T47D (cell line): Measurements from ENCODE around the gene PCCA.
"Not testable (repeated sequence)": the region's sequence is repeated elsewhere in the genome, so short reads cannot be mapped to it uniquely, and the experiment has no call there.

ENCODE experiments used
- DNase-seq, 2 experiments: peaks; one replicate each; pipeline versions ENCODE4 v3.0.0 to v3.0.0-alpha.2; 2011 to 2012; ENCODE audit warnings: low read depth in 1 of 2, low spot score in 1 of 2
- JUND ChIP-seq: IDR thresholded peaks from 2 replicates; pipeline ENCODE4 v1.6.1; 2012; ENCODE audit warnings: low read depth
- in situ Hi-C: cut with HindIII; loops from 2 replicates; pipeline ENCODE4 v1.10.0; 2016; ENCODE audit warnings: low sequenced_read_pairs, low pct_unique_long_range_greater_than_20kb

The PCCA gene

GRCh38 chr13:100130092-100130491 is 41.2 kb downstream of the PCCA start:
- TF ChIP-seq JUND = no peak
- DNase-seq = no peak
- in situ Hi-C loops = no loop called here

DNA sequence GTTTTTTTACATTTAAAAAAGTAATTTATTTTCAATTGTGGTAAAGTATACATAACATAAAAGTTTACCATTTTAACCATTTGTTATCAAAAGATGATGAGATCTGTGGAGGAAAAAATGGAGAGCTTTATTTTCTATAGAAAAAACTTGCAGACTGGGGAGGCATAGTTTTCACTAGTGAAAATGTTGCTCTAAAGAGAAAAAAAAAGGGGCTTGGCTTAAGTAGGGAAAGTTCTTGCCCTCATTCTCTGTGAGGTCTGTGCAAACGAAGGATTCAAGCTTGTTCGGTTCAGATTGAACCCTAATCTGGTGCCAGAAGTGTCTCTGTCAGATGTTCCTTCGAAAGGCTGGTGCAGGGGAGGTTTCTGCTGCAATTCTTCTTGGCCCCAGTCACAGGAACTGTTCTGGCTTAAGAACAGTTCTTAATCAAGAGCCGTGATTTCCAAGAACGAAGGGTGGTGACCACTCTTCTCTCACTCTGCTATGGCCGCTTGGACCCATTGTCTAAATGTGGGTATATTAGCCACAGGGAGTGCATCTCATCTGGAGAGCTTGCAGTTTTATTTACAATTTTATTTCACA is 42.1 kb downstream of the PCCA start:
- in situ Hi-C loops = no loop called here
- DNase-seq = no peak
- TF ChIP-seq JUND = no peak

- no peak for TF ChIP-seq JUND
- in situ Hi-C loops = no loop called here
- no peak for DNase-seq
Measured at GRCh38 chr13:100131863-100132574, 43.1 kb downstream of the PCCA start.

DNA sequence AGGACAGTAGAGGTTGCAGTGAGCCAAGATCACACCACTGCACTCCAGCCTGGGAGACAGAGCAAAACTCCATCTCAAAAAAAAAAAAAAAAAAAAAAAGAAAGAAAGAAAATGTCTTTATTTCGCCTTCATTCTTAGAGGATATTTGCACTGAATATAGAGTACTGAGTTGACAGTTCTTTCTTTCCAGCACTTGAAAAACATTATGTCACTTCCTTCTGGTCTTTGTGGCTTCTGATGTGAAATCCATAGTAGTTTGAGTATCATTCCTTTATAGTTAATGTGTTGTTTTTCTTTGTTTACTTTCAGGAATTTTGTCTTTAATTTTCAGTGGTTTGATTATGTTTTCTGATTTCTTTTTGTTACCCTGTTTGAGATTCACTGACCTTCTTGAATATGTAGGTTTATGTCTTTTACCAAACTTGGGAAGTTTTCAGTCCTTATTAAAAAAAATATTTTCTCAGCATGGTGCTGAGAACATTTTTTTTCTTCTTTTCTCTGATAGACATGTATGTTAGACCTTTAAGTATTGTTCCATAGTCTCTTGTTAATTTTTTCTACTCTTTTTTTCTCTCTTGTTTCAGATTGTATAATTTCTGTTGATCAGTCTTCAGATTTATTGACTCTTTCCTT is 50.1 kb downstream of the PCCA start:
- no peak for TF ChIP-seq JUND
- no peak for DNase-seq
- in situ Hi-C loops = no loop called here

- no peak for TF ChIP-seq JUND
- in situ Hi-C loops = no loop called here
- DNase-seq = no peak
Measured at GRCh38 chr13:100139817-100140216, 50.9 kb downstream of the PCCA start.

- in situ Hi-C loops = no loop called here
- no peak for TF ChIP-seq JUND
- DNase-seq = no peak
Measured at GRCh38 chr13:100140441-100140840, 51.5 kb downstream of the PCCA start.

DNA sequence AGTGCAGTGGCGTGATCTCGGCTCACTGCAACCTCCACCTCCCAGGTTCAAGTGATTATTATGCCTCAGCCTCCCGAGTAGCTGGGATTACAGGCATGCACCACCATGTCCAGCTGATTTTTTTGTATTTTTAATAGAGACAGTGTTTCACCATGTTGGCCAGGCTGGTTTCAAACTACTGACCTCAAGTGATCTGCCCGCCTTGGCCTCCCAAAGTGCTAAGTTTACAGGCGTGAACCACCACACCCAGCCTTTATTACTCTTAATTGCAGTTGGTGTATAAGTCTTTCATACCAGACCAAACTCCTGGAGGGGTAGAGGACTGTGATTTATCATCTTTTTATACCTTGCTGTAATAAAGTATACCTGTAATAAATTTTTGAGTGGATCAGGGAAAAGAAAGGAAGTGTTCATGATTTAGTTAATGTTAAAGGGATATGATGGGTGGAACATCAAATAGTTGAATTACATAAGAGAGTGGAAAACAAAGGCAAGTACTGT is 52.6 kb downstream of the PCCA start:
- DNase-seq, in situ Hi-C loops: not testable (repeated sequence)

DNA sequence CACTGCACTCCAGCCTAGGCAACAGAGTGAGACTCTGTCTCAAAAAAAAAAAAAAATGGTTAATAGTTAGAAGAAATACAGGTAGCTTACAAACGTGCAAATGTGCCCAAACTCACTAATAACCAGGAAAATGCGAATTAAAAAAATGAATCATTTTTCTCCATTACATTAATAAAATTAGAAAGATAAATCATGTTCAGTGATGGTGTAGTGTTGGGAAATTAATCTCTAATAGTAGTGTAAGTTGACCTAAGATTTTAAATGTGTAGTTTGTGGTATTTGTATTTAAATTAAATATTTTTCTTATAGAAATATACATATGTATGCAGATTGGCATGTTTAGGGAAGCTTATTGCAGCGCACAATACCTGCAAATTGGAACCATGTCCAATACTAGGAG is 57.6 kb downstream of the PCCA start:
- TF ChIP-seq JUND = no peak
- no peak for DNase-seq
- in situ Hi-C loops = no loop called here

- DNase-seq = no peak
- TF ChIP-seq JUND = no peak
- in situ Hi-C loops = no loop called here
Measured at GRCh38 chr13:100147825-100148224, 58.9 kb downstream of the PCCA start.

DNA sequence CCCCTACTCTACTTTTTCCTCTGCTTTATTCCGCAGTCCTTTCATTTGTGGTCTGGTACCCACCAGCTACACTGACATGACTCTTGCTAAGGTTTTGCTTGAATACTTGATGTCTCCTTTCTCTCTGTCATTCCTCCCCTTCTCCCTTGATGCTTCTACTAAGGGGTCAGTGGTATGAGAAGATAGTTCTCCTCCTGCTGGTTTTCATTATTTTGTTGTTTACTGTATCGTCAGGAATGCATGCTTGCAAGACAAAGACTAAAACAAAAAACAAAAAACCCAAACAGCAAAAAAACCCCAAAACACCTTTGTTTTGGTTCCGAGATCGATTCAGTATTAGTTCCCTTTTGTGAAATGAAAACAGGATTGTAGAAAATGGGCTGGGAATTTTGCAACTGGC is 59.5 kb downstream of the PCCA start:
- DNase-seq = no peak
- in situ Hi-C loops = no loop called here
- TF ChIP-seq JUND = no peak

DNA sequence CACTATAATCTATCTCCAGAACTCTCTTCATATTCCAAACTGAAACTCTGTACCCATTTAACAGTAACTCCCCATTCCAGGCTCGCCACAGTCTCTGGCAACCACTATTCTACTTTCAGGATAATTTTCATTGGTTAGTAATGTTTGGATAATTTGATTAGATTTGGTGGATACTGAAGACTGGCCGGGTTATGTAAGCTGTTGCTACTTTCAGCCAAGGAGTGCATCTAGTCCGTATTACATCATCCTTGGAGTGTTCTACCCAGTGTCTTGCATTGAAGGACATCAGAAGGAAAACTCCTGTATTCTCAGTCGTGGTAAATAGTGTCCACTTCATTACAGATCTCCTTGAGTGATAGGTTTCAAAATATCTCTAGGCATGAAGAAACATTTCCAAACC is 60.5 kb downstream of the PCCA start:
- no peak for TF ChIP-seq JUND
- DNase-seq = peak in 1 of 2 experiments; percentile 12
- in situ Hi-C loops = no loop called here

GRCh38 chr13:100150711-100151110 is 61.8 kb downstream of the PCCA start:
- DNase-seq, in situ Hi-C loops: not testable (repeated sequence)

GRCh38 chr13:100154842-100155416 is 66.0 kb downstream of the PCCA start:
- DNase-seq = no peak
- TF ChIP-seq JUND = no peak
- in situ Hi-C loops = no loop called here
